NCI-H128 (cell line): Measurements from ENCODE around the gene STK38.

Experiments
- DNase-seq: peaks from one replicate; lab custom pipeline; 2025; ENCODE audit not compliant: unreplicated experiment; lab: John Stamatoyannopoulos, UW

Gene STK38

DNA sequence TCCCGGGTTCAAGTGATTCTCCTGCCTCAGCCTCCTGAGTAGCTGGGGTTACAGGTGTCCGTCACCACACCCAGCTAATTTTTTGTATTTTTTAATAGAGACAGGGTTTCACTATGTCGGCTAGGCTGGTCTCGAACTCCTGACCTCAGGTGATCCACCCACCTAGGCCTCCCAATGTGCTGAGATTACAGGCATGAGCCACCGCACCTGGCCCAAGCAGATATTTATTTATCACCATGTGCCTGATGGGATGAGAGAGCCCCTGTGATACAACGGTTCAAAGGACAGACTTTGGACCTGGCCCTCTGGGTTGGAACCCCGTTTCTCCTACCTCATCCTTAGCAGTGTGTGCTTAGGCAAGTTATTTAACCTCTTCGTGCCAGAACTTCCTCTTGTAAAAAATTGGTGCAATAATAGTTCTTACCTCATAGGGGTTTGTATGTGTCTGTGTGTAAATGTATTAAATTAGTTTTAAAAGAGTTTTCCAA is 19.2 kb upstream of the STK38 start:
- DNase-seq: no peak

DNA sequence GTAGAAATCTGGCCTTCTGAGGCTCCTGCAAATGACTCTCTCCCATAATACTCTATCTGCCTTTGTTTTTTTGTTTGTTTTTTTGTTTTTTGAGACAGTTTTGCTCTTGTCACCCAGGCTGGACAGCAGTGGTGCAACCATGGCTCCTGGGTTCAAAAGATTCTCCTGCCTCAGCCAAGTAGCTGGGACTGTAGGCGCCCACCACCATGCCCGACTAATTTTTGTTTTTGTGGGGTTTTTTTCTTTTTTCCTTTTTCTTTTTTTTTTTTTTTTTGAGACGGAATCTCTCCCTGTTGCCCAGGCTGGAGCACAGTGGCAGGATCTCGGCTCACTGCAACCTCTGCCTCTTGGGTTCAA is 16.6 kb upstream of the STK38 start:
- DNase-seq: no peak

DNA sequence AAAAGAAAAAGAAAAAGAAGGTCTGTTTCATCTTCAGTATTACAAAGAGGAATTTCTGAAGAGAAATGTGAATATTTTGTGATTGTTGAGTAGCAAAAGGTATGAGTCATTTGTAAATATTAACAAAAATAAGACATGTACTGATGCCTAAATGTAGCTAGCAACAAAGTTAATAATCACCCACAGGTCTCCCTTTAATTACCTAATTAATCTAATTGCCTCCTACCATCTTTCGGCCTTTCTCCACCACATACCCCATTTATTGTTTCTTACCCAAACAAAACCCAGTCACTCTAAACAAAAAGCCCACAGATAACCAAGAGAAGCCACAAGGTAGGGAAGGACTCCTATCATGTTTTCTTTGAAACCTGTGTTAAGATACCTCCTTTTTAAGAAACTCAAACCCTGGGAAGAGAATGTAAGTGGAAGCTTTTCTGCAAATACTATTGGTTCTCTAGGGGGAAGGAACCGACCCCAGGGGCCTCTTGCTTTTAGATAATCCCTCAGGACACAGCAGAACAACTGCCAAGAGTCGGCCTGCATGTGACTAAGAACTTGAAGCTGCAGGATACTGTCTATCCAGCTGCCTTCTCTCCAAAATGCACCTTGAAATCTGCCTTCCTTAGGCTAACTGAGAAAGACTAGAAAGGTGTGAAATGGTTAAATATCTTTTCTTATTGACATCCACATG is 16.1 kb upstream of the STK38 start:
- no peak for DNase-seq

DNA sequence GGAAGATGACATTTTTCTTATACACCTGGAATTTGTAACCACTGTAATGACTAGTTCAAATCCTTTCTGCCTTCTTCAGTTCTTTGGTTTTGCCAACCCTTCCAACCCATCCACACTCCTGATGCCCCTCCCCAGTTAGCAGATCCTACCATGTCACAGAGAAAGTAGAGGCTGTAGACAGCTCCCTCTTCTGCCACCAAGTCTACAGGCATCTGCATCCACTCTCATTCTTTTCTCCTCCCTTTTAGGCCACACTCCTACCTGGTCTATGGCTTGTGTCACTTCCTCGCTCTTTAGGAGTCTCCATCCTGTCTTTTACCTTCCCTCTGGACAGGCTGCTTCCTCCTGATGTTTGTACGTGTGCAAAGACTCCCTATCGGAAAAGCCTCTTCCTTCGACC is 13.5 kb upstream of the STK38 start:
- DNase-seq: no peak

DNA sequence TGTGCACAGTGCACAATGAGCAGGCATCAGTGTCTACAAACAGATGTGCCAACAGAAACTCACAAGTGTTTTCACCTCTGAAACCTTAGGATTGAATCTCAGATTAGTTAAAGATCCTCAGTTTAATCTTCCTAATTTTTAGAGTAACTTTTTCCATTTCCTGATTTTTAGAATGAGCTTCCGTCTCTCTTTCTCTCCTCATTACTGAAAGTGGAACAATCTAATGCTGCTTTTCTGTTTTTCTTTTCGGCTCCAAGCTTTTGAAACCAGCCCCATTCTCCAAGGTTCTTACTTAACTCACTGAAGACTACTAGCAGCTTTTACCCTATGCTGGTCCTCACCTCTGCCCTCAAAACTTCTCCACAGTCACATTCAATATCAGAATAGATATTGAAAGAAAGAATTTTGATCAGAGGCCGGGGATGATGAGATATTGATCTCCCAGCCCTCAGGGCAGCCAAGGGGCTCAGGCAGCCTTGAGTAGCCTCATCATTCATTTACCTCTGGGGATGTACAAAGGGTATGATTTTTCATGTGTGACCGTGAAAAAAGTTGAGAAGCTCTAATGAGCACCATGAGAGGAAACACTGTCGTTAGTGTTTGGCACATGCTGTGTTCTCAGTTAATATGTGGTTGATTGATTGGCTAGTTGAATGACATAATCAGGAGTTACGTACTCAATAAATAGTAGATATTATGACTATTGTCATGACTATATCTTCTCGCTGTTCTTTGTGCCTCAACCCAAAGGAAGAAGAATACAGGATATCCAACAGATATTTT is 11.9 kb upstream of the STK38 start:
- DNase-seq: no peak

DNA sequence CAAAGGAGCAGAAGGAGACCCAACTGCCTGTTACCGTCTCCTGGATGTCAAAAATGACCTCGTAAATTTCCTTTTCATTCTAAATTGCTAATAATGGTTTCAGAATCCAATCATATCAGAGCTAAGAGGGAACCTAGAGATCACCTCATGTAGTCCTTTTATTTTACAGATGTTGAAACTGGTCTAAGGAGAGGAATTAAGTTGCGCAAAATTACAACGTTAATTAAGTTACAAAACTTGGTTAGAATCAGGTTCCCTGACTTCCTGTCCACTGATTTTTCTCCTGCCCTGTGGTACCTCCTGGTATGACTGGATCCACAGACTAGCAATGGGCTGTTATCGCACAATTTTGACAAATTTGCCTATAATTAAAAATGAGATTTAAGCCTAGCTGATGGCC is 9.0 kb upstream of the STK38 start:
- DNase-seq: no peak

DNA sequence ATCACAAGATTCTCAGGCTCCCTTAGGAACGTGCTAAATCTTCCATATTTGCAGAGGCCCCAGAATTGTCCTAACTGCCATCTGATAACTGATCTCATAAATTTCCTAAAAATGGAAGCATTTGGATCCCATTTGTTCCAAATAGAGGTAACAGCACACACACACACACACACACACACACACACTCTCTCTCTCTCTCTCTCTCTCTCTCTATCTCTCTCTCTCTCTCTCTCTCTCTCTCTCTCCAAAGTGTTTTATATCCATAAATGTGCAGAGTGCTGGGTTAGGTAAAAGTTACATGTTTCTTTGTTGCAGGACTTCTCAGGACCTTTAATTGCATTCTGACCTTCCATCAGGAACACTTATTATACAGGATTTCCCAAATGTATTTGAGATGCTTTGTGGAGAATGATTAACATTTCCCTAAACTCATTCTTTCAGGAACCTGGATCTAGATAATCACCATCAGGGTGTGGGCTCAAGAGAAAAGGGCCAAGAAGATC is 8.5 kb upstream of the STK38 start:
- DNase-seq: no peak

DNA sequence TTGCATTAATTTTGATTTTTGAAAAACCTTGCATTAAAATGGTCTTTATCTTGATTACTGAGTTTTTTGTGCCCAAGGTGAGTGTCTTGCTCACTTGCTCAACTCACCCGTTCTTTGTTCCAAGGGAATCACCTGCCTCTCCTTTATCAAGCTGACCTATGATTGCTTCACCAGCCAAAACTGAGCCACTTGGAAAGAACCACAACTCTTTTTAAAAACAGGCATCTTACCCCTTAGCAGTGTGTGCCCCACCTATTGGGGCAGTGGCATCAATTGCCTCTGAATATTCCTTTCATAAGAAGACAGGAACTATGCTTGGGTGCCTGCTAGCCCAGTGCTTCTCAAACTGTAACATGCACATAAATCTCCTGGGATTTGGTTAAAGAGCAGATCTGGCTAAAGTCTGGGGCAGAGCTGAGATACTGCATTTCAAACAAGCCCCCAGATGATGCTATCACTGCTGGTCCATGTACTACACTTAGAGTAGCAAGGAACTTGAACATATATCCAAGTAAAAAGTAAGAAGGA is 3.3 kb upstream of the STK38 start:
- DNase-seq: no peak

DNA sequence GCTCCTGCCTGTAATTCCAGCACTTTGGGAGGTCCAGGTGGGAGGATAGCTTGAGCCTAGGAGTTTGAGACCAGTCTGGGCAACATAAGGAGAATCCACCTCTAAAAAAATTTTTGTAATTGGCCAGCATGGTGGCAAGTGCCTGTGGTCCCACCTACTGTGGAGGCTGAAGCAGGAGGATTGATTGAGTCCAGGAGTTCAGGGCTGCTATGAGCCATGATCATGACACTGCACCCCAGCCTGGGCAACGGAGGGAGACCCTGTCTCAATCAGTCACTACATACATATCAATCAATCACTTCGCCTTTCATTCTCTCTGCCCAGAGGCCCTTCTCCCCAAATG is 1.1 kb upstream of the STK38 start:
- no peak for DNase-seq

DNA sequence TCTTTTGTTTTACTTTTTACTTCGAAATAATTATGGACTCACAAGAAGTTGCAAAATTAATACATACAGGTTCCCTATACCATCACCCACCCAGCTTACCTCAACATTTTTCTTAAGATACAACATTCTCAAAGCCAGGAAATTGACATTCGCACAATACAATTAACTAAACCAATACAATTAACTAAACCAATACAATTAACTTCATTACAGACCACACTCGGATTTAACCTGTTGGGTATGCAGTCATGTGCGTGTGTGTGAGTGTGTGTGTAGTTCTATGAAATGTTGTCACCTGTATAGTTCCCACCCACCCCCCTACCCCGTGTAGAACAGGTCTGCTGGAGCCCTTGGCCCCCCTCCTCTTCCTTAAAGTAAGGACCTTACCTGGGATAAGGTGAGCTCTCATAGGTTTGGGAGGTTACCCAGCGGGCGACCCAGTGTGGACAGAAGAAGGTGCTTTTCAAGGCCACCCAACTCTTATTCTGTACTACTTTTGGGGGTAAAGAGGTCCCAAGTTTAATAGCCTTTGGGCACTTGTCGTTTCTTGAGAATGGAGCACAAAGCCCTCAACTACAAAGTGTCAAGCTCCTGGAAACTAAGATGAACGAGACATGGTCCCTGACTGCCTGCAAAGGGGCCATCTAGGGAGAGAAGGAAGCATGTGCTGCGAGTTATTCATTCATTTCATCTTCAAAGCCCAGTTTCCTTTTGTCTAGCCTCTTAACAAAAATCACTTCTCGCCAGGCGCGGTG is 544 bp upstream of the STK38 start:
- DNase-seq: no peak

DNA sequence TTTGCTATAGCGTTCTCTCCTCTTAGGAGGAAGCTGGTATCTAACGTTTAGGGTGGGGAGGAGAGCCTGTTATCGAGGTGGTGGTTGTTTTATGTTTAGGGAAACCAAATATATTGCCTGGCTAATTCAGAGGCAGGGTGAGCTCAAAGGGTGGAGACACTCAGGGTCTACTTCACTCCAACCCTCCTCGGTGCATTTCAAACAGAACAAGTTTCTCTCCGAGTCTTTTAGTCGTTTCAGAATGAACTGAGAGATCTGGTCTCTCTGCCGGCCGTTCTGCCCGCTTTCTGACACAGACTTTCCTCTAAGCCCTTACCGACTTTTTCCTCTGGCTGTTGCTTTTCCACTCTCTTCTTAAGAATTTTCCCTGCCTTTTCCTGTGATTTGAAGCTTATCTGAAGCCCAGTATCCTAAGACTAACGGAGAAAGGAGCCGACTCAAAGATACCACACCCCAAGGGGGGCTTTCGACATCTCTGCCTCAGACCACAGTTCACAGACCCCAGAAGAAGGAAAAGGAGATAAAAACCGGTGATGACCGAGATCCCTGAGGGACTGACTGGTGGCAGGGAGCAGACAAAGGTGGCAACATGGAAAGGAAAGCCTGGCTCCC is 865 bp downstream of the STK38 start:
- no peak for DNase-seq

DNA sequence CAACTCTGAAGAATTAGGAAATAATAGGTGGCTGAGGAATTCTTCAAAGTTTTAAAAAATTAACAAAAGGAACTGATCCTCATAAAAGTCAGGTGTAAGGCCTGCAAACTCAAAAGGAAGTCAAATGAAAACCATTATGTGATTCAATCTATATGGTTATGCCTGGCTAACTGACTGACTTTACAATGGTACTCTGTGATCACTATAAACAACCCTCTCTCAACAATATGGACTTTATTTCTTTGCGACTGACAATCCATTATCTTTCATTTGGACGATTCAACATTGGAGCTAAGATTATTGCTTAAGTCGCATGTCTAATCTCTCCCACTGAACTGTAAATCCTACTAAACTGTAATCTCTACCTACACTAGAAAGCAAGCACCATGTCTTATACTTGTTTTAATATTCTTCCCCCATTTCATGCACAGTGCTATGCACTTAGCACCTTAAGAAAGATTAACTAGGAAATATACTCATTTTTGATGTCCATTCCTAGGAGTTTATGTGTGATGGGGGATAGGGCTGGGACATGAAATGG is 1.4 kb downstream of the STK38 start:
- no peak for DNase-seq

DNA sequence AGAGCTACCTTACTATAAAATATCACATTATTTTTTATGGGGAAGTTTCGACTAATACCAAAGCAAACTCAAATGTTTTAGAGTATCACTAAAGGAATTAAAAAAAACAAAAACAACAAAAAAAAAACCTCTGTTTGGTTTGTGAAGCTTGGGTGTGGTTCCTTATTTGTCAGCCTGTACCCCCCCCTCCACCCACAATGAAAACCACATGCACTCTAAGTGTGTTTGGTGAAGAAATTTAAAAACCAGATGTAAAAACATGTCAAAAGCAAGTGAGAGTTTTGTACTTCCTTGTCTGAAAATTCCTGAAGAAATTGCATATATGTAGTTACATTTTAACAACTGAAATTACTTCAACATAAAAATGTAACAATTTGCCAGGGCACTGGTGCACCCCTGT is 3.1 kb downstream of the STK38 start:
- no peak for DNase-seq

DNA sequence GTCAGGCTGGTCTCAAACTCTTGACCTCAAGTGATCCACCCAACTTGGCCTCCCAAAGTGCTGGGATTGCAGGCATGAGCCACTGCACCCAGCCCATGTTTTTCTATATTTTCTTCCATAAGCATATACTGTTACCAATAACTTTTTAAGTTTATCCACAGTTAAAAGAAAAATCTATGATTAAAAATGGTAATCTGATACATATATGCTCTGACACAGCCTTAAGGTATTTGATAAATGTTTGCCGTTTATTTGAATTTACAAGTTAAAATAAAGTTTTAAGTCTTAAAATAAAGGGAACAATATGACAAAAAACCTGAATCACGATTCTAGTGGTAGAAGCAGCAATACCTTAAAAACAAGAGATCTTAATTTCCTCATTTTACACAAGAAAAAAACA is 5.2 kb downstream of the STK38 start:
- no peak for DNase-seq

DNA sequence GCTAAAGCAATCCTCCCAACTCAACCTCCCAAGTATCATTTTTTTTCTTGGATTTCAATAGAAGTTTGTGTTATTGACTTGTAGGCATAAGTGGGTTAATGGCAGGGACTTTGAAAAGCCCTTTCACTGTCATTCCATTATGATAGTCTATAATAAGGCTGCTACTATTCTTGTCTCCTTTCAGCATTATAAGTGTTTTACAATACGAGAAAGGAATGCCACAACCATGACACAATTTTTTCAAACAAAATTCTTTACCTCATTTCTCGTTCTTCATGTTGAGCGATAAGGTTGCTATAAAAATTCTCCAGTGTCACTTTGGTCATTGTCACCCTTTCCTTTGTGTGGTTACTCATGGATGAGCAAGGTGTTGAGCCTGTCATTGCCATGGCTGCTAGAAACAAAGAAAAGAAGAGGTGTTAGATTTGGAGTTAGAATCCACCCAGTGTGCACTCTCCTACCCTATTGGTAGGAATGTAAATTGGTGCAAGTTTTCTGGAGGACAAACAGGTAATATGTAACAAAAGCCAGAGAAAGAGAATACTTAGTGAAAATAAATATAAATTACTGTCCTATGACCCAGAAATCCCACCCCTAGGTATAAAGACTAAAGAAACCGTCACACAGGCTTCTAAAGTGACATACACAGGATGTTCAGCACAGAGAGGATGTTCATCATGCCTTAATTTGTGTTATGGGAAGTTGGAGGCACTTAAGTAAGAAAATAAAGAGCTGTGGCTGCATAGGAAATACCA is 7.3 kb downstream of the STK38 start:
- DNase-seq: no peak

DNA sequence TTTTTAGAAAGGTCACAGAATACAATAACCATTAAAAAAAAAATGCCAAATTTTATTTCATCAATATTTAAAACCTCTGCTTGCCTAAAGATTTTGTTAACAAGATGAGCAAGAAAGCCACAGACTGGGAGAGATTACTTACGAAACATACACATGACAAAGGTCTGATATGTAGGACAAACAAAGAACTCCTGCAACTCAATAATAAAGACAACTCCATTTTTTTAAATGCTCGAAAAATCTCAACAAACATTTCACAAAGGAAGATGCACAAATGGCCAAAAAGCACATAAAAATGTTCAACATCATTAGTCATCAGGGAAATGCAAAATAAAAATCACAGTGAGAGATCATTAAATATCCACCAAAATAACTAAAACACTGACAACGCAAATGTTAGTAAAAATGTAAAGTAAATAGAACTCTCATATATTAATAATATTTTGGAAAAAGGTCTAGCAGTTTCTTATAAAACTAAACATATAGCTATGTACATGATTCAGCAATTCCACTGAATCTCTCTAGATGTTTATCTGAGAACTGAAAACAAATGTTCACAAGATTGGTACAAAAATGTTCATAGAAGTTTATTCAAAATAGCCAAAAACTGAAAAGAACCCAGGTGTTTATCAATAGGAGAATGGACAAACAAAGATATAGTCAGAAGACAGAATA is 10.3 kb downstream of the STK38 start:
- DNase-seq: no peak

DNA sequence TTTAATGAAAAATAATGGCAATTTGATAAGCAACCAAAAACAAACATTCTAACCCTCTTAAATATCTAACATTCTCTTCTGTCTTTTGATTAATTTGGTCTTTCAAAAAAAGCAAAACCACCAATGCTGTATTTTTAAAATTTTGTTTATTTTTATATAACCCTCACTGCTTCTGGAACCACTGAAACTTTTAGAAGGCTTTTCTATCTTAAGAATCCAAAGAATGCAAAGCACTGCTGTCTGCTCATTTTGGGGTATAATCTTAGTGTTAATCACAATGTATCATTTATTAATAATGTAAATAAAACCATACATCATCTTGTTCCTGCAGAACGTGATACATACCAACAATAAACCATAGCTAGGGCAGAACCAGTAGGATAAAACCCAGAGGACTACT is 14.0 kb downstream of the STK38 start:
- DNase-seq: no peak

DNA sequence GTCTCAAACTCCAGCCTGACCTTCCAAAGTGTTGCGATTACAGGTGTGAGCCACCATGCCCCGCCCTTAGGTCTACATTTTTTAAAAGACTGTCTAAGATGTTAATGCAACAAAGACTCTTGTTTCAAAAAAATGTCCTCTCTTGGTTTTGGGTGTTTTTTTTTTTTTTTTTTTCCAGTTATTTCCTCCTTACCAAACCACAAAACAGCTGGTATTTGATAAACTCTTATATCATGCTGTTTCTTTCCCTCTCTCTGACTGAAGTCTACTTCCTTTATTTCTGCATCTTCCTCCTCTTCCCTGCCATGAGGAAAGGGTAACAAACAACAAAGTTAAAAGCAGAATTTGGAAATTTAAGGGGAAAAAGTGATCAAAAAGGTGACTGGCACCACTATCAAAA is 21.2 kb downstream of the STK38 start:
- no peak for DNase-seq

DNA sequence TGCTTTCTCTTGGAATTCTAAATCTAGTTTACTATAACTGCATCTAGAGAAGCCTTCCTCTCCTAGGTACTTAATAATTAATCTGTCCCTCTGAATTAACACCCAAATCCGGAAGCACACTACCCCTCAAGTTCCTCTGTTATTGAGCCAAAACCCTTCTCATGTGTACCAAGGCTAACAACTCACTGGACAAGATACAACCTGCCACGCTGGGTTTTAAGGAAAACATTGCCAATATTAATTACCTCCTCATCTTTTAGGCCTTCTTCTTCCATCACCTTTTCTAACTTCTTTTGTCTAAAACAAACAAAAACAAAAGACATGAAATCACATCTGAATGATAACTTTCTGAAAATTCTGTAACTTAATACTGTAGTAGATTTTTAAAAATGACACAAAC is 21.9 kb downstream of the STK38 start:
- DNase-seq: no peak

DNA sequence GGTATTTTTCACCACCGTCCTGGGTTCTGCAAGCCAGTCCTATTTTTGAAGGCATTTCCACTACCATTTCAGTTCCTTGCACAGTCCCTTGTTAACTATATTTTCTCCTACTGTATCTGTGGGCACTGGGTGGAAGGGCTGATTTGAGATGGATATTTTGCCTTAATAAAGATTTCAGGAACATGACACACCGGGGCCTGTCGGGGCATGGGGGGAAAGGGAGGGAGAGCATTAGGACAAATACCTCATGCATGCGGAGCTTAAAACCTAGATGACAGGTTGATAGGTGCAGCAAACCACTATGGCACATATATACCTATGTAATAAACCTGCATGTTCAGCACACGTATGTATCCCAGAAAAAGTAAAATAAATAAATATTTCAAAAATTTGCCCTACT is 22.4 kb downstream of the STK38 start:
- DNase-seq: no peak
